HEK293 (cell line): ENCODE measurements around the gene SPINT2.

Experiments used
- CTCF ChIA-PET: fragments of 350-600 bp; formaldehyde crosslinking; extraction: SDS; loops from one replicate; lab custom pipeline; 2021; ENCODE audit warnings: antibody characterized with exemption; lab: Yijun Ruan, JAX
- POLR2A ChIA-PET: fragments of 300-600 bp; formaldehyde crosslinking; extraction: SDS; loops from one replicate; lab custom pipeline; 2020; ENCODE audit warnings: antibody characterized with exemption, inconsistent platforms; lab: Yijun Ruan, JAX
- H3K27ac ChIP-seq: fragments of 200-500 bp; sonication (Bioruptor generic); 2 replicates; pipeline ENCODE4 v1.5.1; 2014; ENCODE audit warnings: low read depth, low read length, control low read depth, inconsistent platforms; ENCODE audit errors: extremely low read depth
- H3K36me3 ChIP-seq, 2 experiments: fragments of 200-500 bp in 1 of 2; sonication (Bioruptor generic) in 1 of 2; 1 replicate in 1 of 2; 2 replicates in 1 of 2; pipeline ENCODE4 v1.5.1; 2014 to 2017; ENCODE audit warnings: inconsistent platforms in 2 of 2, low read length in 2 of 2; ENCODE audit not compliant: control insufficient read depth in 2 of 2, insufficient read depth in 1 of 2
- H3K4me1 ChIP-seq: fragments of 200-500 bp; sonication (Bioruptor generic); 2 replicates; pipeline ENCODE4 v1.5.1; 2014; ENCODE audit warnings: mild to moderate bottlenecking, low read length, inconsistent platforms; ENCODE audit not compliant: control insufficient read depth, insufficient read depth
- H3K4me3 ChIP-seq: 2 replicates; pipeline ENCODE4 v1.5.1; 2011; ENCODE audit warnings: low read depth, mild to moderate bottlenecking, control low read depth, low read length, moderate library complexity
- H3K9me3 ChIP-seq: fragments of 200-500 bp; sonication (Bioruptor generic); 2 replicates; pipeline ENCODE4 v1.5.1; 2014; ENCODE audit warnings: low read depth, low read length, inconsistent platforms; ENCODE audit not compliant: control insufficient read depth, insufficient read depth
- BCL11A ChIP-seq: fragments of 450-650 bp; formaldehyde crosslinking; IDR thresholded peaks from 2 replicates; pipeline ENCODE4 v1.5.1; 2016; ENCODE audit warnings: low read depth, missing biosample characterization, missing genetic modification characterization
- EGR2 ChIP-seq: fragments of 450-650 bp; formaldehyde crosslinking; IDR thresholded peaks from 2 replicates; pipeline ENCODE4 v1.5.1; 2016; ENCODE audit warnings: low read depth, missing biosample characterization, missing genetic modification characterization
- HOXC10 ChIP-seq: sonication (generic); formaldehyde crosslinking; IDR thresholded peaks from 2 replicates; pipeline ENCODE4 v1.8.1; 2023; ENCODE audit warnings: mild to moderate bottlenecking, missing genetic modification reagents
- MEIS1 ChIP-seq: sonication (generic); formaldehyde crosslinking; IDR thresholded peaks from 2 replicates; pipeline ENCODE4 v1.8.1; 2022; ENCODE audit warnings: missing genetic modification reagents, mild to moderate bottlenecking, borderline replicate concordance
- RBAK ChIP-seq: fragments of 450-650 bp; formaldehyde crosslinking; IDR thresholded peaks from 2 replicates; pipeline ENCODE4 v1.5.1; 2016; ENCODE audit warnings: missing biosample characterization, missing genetic modification characterization
- REPIN1 ChIP-seq: fragments of 450-650 bp; formaldehyde crosslinking; IDR thresholded peaks from 2 replicates; pipeline ENCODE4 v1.5.1; 2017; ENCODE audit warnings: missing biosample characterization, missing genetic modification characterization, low read depth
- SP2 ChIP-seq: fragments of 450-650 bp; formaldehyde crosslinking; IDR thresholded peaks from 2 replicates; pipeline ENCODE4 v1.5.1; 2016; ENCODE audit warnings: missing biosample characterization, missing genetic modification characterization
- ZNF2 ChIP-seq: fragments of 450-650 bp; formaldehyde crosslinking; IDR thresholded peaks from 2 replicates; pipeline ENCODE4 v1.5.1; 2016; ENCODE audit warnings: missing biosample characterization, missing genetic modification characterization
- ZNF292 ChIP-seq: fragments of 450-650 bp; formaldehyde crosslinking; IDR thresholded peaks from 2 replicates; pipeline ENCODE4 v1.5.1; 2016; ENCODE audit warnings: low read depth, missing biosample characterization, missing genetic modification characterization, borderline replicate concordance
- ZNF513 ChIP-seq: fragments of 450-650 bp; IDR thresholded peaks from 2 replicates; pipeline ENCODE4 v1.5.1; 2018; ENCODE audit warnings: missing biosample characterization, missing genetic modification characterization
- TF ChIP-seq, protein P1 (sequence below): fragments of 450-650 bp; formaldehyde crosslinking; IDR thresholded peaks from 2 replicates; pipeline ENCODE4 v1.5.1; 2016; ENCODE audit warnings: missing biosample characterization, missing genetic modification characterization, borderline replicate concordance
- TF ChIP-seq, protein P2 (sequence below): fragments of 450-650 bp; formaldehyde crosslinking; IDR thresholded peaks from 2 replicates; pipeline ENCODE4 v1.5.1; 2016; ENCODE audit warnings: missing biosample characterization, missing genetic modification characterization, borderline replicate concordance

The SPINT2 gene

DNA sequence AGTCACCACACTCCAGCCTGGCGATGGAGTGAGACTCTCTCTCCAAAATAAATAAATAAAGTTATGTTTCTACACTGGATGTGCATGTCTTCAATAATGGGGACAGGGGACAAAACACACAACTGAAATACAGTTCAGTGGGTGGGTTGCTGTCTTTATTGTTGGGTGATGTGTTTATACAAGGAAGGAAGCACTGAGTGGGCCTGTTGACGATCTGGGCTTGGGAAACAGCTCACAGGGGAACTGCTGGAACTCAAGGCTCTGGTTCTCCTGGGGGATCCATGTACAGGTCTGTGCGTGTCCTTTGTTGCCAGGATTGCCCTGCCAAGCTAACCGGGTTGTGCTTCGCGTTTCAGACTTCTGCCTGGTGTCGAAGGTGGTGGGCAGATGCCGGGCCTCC is 18.9 kb downstream of the SPINT2 start:
- H3K27ac ChIP-seq = no peak overlapping the region
- no peak overlapping the region for H3K4me3 ChIP-seq
- ChIA-PET CTCF (interaction anchor here (0.6 to 1.8 kb wide), 5 partner anchors 8 to 39 kb away, joined by 3 to 5 read pairs (median 4); partner anchors contain the start of gene C19orf33), POLR2A (no interaction called here)
- H3K4me1 ChIP-seq = peaks cover 7% of the 10 kb centered on the region
- peaks cover 41 to 44% of the 10 kb centered on the region in 2 experiments for H3K36me3 ChIP-seq
- TF ChIP-seq REPIN1 = no peak
- TF ChIP-seq MEIS1 (CRISPR knock-in tag) = no peak
- TF ChIP-seq HOXC10 (CRISPR knock-in tag) = no peak
- no peak for TF ChIP-seq ZNF513 (tag by site-specific recombination)
- peak; percentile 56; the same call in 1 of the 2 replicates for TF ChIP-seq EGR2 (tag by site-specific recombination)
- H3K9me3 ChIP-seq = no peaks in the 10 kb centered on the region

GRCh38 chr19:38284422-38284821 is 20.0 kb downstream of the SPINT2 start:
- ChIA-PET CTCF (interaction anchor here (1.0 to 2.5 kb wide), 7 partner anchors 9 to 51 kb away, joined by 3 to 13 read pairs (median 4); partner anchors contain the start of gene CATSPERG), POLR2A (interaction anchor here (1.2 kb wide), 1 partner anchor 21 kb away, joined by 3 read pairs; no protein-coding TSS in a partner anchor)
- TF ChIP-seq, protein P1, sequence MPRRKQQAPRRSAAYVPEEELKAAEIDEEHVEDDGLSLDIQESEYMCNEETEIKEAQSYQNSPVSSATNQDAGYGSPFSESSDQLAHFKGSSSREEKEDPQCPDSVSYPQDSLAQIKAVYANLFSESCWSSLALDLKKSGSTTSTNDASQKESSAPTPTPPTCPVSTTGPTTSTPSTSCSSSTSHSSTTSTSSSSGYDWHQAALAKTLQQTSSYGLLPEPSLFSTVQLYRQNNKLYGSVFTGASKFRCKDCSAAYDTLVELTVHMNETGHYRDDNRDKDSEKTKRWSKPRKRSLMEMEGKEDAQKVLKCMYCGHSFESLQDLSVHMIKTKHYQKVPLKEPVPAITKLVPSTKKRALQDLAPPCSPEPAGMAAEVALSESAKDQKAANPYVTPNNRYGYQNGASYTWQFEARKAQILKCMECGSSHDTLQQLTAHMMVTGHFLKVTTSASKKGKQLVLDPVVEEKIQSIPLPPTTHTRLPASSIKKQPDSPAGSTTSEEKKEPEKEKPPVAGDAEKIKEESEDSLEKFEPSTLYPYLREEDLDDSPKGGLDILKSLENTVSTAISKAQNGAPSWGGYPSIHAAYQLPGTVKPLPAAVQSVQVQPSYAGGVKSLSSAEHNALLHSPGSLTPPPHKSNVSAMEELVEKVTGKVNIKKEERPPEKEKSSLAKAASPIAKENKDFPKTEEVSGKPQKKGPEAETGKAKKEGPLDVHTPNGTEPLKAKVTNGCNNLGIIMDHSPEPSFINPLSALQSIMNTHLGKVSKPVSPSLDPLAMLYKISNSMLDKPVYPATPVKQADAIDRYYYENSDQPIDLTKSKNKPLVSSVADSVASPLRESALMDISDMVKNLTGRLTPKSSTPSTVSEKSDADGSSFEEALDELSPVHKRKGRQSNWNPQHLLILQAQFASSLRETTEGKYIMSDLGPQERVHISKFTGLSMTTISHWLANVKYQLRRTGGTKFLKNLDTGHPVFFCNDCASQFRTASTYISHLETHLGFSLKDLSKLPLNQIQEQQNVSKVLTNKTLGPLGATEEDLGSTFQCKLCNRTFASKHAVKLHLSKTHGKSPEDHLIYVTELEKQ (tag by site-specific recombination) = no peak
- no peak for TF ChIP-seq ZNF292 (tag by site-specific recombination)
- no peak for TF ChIP-seq SP2 (tag by site-specific recombination)
- no peak for TF ChIP-seq RBAK (tag by site-specific recombination)
- TF ChIP-seq, protein P2, sequence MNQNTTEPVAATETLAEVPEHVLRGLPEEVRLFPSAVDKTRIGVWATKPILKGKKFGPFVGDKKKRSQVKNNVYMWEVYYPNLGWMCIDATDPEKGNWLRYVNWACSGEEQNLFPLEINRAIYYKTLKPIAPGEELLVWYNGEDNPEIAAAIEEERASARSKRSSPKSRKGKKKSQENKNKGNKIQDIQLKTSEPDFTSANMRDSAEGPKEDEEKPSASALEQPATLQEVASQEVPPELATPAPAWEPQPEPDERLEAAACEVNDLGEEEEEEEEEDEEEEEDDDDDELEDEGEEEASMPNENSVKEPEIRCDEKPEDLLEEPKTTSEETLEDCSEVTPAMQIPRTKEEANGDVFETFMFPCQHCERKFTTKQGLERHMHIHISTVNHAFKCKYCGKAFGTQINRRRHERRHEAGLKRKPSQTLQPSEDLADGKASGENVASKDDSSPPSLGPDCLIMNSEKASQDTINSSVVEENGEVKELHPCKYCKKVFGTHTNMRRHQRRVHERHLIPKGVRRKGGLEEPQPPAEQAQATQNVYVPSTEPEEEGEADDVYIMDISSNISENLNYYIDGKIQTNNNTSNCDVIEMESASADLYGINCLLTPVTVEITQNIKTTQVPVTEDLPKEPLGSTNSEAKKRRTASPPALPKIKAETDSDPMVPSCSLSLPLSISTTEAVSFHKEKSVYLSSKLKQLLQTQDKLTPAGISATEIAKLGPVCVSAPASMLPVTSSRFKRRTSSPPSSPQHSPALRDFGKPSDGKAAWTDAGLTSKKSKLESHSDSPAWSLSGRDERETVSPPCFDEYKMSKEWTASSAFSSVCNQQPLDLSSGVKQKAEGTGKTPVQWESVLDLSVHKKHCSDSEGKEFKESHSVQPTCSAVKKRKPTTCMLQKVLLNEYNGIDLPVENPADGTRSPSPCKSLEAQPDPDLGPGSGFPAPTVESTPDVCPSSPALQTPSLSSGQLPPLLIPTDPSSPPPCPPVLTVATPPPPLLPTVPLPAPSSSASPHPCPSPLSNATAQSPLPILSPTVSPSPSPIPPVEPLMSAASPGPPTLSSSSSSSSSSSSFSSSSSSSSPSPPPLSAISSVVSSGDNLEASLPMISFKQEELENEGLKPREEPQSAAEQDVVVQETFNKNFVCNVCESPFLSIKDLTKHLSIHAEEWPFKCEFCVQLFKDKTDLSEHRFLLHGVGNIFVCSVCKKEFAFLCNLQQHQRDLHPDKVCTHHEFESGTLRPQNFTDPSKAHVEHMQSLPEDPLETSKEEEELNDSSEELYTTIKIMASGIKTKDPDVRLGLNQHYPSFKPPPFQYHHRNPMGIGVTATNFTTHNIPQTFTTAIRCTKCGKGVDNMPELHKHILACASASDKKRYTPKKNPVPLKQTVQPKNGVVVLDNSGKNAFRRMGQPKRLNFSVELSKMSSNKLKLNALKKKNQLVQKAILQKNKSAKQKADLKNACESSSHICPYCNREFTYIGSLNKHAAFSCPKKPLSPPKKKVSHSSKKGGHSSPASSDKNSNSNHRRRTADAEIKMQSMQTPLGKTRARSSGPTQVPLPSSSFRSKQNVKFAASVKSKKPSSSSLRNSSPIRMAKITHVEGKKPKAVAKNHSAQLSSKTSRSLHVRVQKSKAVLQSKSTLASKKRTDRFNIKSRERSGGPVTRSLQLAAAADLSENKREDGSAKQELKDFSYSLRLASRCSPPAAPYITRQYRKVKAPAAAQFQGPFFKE = no peak
- TF ChIP-seq ZNF2 (tag by site-specific recombination) = no peak
- TF ChIP-seq BCL11A (tag by site-specific recombination) = no peak
- no peaks in the 10 kb centered on the region for H3K9me3 ChIP-seq
- H3K4me1 ChIP-seq = peaks cover 7% of the 10 kb centered on the region
- no peak overlapping the region for H3K27ac ChIP-seq
- H3K36me3 ChIP-seq = peaks cover 42 to 52% of the 10 kb centered on the region in 2 experiments
- no peak overlapping the region for H3K4me3 ChIP-seq
